ENCODE measurements around the gene FOXK1. TPM values are rescaled to one million over a fixed set of nuclear protein-coding genes. Genes with fewer than 3 reads are reported as not detected.

The FOXK1 gene
- total RNA-seq, 2 experiments from 2014 or later = 67.8 to 68.1 TPM

DNA sequence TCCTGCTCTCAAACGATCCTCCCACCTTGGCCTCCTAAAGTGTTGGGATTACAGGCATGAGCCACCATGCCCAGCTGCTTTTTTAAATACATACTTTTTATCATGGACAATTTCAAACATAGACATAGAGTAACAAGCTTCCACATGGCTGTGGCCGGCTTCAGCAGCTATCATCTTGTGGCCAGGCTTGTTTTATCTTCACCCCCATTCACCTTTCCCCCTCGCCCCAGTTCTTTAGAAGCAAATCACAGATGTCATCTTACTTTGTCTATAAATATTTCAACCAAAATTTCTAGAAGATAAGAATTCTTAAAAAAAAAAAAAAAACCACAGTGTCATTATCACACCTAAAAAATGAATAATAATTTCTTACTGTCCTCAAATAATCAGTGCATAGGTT, 5.9 kb downstream of the FOXK1 start:
- Histone ChIP-seq H3K36me3 (ENCODE audit: insufficient read depth, low read length) (no peaks in the 10 kb centered on the region), H3K9me3 (ENCODE audit: control insufficient read depth in 1 of 2, insufficient read depth in 1 of 2, low read length in 2 of 2) (no peaks in the 10 kb centered on the region), H3K27ac (ENCODE audit: low read depth in 1 of 2, low read length in 2 of 2) (no peak overlapping the region), H3K4me3 (ENCODE audit: low read length) (no peak overlapping the region), H3K27me3 (ENCODE audit: control insufficient read depth in 1 of 2, insufficient read depth in 2 of 2, low read length in 2 of 2) (no peaks in the 10 kb centered on the region), H3K4me1 (ENCODE audit: insufficient read depth, low read length) (peaks cover 70% of the 10 kb centered on the region)
- Mint-ChIP-seq H3K27ac (peak overlapping the region; percentile 27), H3K36me3 (ENCODE audit: low read depth) (peaks cover 57% of the 10 kb centered on the region), H3K4me1 (ENCODE audit: low read depth) (peaks cover 81% of the 10 kb centered on the region), H3K9me3 (no peaks in the 10 kb centered on the region), H3K4me3 (peak overlapping the region; percentile 8), H3K27me3 (no peaks in the 10 kb centered on the region)
- no peak for ATAC-seq (ENCODE audit: poor library complexity)
- TF ChIP-seq, protein P1, sequence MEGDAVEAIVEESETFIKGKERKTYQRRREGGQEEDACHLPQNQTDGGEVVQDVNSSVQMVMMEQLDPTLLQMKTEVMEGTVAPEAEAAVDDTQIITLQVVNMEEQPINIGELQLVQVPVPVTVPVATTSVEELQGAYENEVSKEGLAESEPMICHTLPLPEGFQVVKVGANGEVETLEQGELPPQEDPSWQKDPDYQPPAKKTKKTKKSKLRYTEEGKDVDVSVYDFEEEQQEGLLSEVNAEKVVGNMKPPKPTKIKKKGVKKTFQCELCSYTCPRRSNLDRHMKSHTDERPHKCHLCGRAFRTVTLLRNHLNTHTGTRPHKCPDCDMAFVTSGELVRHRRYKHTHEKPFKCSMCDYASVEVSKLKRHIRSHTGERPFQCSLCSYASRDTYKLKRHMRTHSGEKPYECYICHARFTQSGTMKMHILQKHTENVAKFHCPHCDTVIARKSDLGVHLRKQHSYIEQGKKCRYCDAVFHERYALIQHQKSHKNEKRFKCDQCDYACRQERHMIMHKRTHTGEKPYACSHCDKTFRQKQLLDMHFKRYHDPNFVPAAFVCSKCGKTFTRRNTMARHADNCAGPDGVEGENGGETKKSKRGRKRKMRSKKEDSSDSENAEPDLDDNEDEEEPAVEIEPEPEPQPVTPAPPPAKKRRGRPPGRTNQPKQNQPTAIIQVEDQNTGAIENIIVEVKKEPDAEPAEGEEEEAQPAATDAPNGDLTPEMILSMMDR (IDR thresholded peaks at IDR 0.05) = no peak
- no peak for DNase-seq
- intact Hi-C loops (cut with DNase I, micrococcal nuclease) = no loop called here
- ChIA-PET POLR2A (interaction anchor here (2.8 kb wide), 1 partner anchor 46 kb away, joined by 18 read pairs; no protein-coding TSS in a partner anchor), CTCF (no interaction called here)

DNA sequence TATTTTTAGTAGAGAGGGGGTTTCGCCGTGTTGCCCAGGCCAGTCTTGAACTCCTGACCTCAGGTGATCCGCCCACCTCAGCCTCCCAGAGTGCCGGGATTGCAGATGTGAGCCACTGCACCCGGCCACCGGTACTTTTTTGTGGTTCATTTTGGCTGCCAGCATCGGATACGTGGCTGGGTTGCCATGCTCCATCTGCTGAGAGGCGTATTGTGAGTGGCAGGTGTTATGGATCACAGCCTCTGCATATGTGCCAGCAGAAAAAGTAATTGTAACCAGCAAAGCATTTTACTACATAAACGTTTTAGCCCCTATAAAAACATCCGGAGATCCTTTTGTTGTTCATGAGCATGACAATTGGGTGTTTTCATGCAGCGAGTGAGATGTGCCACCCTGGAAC, 7.1 kb downstream of the FOXK1 start:
- H3K36me3 ChIP-seq (ENCODE audit: insufficient read depth, low read length) = no peaks in the 10 kb centered on the region
- TF ChIP-seq, protein P1 (IDR thresholded peaks at IDR 0.05) = no peak
- H3K9me3 ChIP-seq (ENCODE audit: control insufficient read depth in 1 of 2, insufficient read depth in 1 of 2, low read length in 2 of 2) = no peaks in the 10 kb centered on the region
- H3K4me3 ChIP-seq (ENCODE audit: low read length) = no peak overlapping the region
- ATAC-seq (ENCODE audit: poor library complexity) (no peak), DNase-seq (no peak)
- no peaks in the 10 kb centered on the region for H3K27me3 ChIP-seq (ENCODE audit: control insufficient read depth in 1 of 2, insufficient read depth in 2 of 2, low read length in 2 of 2)
- no peak overlapping the region for H3K27ac ChIP-seq (ENCODE audit: low read depth in 1 of 2, low read length in 2 of 2)
- peak overlapping the region; percentile 19 for H3K27ac Mint-ChIP-seq
- peaks cover 65% of the 10 kb centered on the region for H3K4me1 ChIP-seq (ENCODE audit: insufficient read depth, low read length)
- POLR2A ChIA-PET = interaction anchor here (2.0 kb wide), 1 partner anchor 48 kb away, joined by 7 read pairs; no protein-coding TSS in a partner anchor
- intact Hi-C loops (cut with DNase I, micrococcal nuclease) = no loop called here
- H3K4me3 Mint-ChIP-seq = no peak overlapping the region
- H3K36me3 Mint-ChIP-seq (ENCODE audit: low read depth) = peaks cover 53% of the 10 kb centered on the region
- CTCF ChIA-PET = no interaction called here
- no peaks in the 10 kb centered on the region for H3K9me3 Mint-ChIP-seq
- H3K27me3 Mint-ChIP-seq = no peaks in the 10 kb centered on the region
- H3K4me1 Mint-ChIP-seq (ENCODE audit: low read depth) = peaks cover 76% of the 10 kb centered on the region

DNA sequence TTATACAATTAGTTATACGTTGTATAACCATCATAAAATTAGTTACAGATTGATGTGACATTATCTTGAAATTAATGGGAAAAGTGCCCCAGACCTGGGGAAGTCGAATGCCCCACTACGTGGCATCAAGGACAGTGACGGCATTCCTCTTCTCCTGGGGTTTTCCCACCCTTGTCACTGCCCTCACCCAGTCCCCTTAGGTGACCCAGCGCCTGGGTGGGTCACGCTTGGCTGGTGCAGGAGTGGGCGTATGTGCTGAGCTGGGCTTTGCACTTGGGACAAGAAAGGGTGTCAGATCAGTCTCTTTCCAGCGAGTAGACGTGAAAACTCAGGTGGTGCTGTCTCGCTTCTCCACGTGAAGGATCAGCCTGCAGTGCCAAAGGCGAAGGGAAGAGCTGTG, 7.6 kb downstream of the FOXK1 start:
- H3K27ac Mint-ChIP-seq = peak overlapping the region; percentile 19
- H3K27me3 Mint-ChIP-seq = no peaks in the 10 kb centered on the region
- intact Hi-C loops (cut with DNase I, micrococcal nuclease) = loop anchor here in 1 of 2 experiments (5.0 kb wide), 1 partner anchor 1758 kb away; the partner anchor contains the start of gene DAGLB
- ChIA-PET CTCF (no interaction called here), POLR2A (interaction anchor here (1.2 to 2.0 kb wide), 2 partner anchors 48 to 86 kb away, joined by 4 to 7 read pairs; partner anchors contain the start of gene AP5Z1)
- H3K4me3 ChIP-seq (ENCODE audit: low read length) = no peak overlapping the region
- DNase-seq (no peak), ATAC-seq (ENCODE audit: poor library complexity) (no peak)
- H3K9me3 Mint-ChIP-seq = no peaks in the 10 kb centered on the region
- H3K36me3 ChIP-seq (ENCODE audit: insufficient read depth, low read length) = no peaks in the 10 kb centered on the region
- TF ChIP-seq, protein P1 (IDR thresholded peaks at IDR 0.05) = no peak
- H3K4me3 Mint-ChIP-seq = no peak overlapping the region
- peaks cover 76% of the 10 kb centered on the region for H3K4me1 Mint-ChIP-seq (ENCODE audit: low read depth)
- peaks cover 63% of the 10 kb centered on the region for H3K4me1 ChIP-seq (ENCODE audit: insufficient read depth, low read length)
- no peaks in the 10 kb centered on the region for H3K9me3 ChIP-seq (ENCODE audit: control insufficient read depth in 1 of 2, insufficient read depth in 1 of 2, low read length in 2 of 2)
- no peak overlapping the region for H3K27ac ChIP-seq (ENCODE audit: low read depth in 1 of 2, low read length in 2 of 2)
- H3K27me3 ChIP-seq (ENCODE audit: control insufficient read depth in 1 of 2, insufficient read depth in 2 of 2, low read length in 2 of 2) = no peaks in the 10 kb centered on the region
- H3K36me3 Mint-ChIP-seq (ENCODE audit: low read depth) = peaks cover 48% of the 10 kb centered on the region

Measured in CD4-positive, alpha-beta T cell (primary cell).